RWPE2 (cell line): ENCODE measurements around the gene OXT.
"Not testable (repeated sequence)": the region's sequence is repeated elsewhere in the genome, so short reads cannot be mapped to it uniquely, and the experiment has no call there.

ENCODE experiments used
- ATAC-seq: fragments of 200-7000 bp; cut with Tn5 transposase; 3 replicates; pipeline ENCODE4 v1.9.1; 2021; ENCODE audit warnings: low read depth
- DNase-seq: peaks from one replicate; pipeline ENCODE4 v3.0.0-alpha.2; 2020; ENCODE audit warnings: low spot score
- H3K27ac ChIP-seq: fragments of 450-650 bp; 2 replicates; pipeline ENCODE4 v1.5.1; 2017; ENCODE audit warnings: mild to moderate bottlenecking; ENCODE audit not compliant: poor library complexity, severe bottlenecking
- H3K27me3 ChIP-seq: fragments of 250-450 bp; sonication (Bioruptor Pico); 2 replicates; pipeline ENCODE4 v1.5.1; 2021; ENCODE audit warnings: mild to moderate bottlenecking, moderate library complexity; ENCODE audit not compliant: insufficient read depth, poor library complexity, severe bottlenecking
- H3K36me3 ChIP-seq: fragments of 250-450 bp; sonication (Bioruptor Pico); 2 replicates; pipeline ENCODE4 v1.5.1; 2020; ENCODE audit warnings: low read depth, mild to moderate bottlenecking, moderate library complexity
- H3K4me1 ChIP-seq: fragments of 250-450 bp; sonication (Bioruptor Pico); 2 replicates; pipeline ENCODE4 v1.5.1; 2021; ENCODE audit warnings: mild to moderate bottlenecking, moderate library complexity; ENCODE audit not compliant: insufficient read depth, poor library complexity, severe bottlenecking
- H3K4me3 ChIP-seq: fragments of 250-450 bp; sonication (Bioruptor Pico); 2 replicates; pipeline ENCODE4 v1.5.1; 2021; ENCODE audit warnings: mild to moderate bottlenecking, moderate library complexity; ENCODE audit not compliant: severe bottlenecking
- H3K9me3 ChIP-seq: fragments of 250-450 bp; sonication (Bioruptor Pico); 2 replicates; pipeline ENCODE4 v1.5.1; 2021; ENCODE audit warnings: mild to moderate bottlenecking, moderate library complexity; ENCODE audit not compliant: severe bottlenecking
- TF ChIP-seq, protein P1 (sequence below): fragments of 450-650 bp; IDR thresholded peaks from one replicate; pipeline ENCODE4 v1.5.1; 2017; ENCODE audit warnings: mild to moderate bottlenecking, moderate library complexity; ENCODE audit not compliant: poor library complexity, severe bottlenecking

OXT gene

GRCh38 chr20:3051385-3052019, 19.9 kb upstream of the OXT start:
- ATAC-seq (peak; percentile 36; the same call in 2 of the 3 replicates), DNase-seq (no peak)
- TF ChIP-seq, protein P1, sequence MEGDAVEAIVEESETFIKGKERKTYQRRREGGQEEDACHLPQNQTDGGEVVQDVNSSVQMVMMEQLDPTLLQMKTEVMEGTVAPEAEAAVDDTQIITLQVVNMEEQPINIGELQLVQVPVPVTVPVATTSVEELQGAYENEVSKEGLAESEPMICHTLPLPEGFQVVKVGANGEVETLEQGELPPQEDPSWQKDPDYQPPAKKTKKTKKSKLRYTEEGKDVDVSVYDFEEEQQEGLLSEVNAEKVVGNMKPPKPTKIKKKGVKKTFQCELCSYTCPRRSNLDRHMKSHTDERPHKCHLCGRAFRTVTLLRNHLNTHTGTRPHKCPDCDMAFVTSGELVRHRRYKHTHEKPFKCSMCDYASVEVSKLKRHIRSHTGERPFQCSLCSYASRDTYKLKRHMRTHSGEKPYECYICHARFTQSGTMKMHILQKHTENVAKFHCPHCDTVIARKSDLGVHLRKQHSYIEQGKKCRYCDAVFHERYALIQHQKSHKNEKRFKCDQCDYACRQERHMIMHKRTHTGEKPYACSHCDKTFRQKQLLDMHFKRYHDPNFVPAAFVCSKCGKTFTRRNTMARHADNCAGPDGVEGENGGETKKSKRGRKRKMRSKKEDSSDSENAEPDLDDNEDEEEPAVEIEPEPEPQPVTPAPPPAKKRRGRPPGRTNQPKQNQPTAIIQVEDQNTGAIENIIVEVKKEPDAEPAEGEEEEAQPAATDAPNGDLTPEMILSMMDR, result no peak
- no peaks in the 10 kb centered on the region for H3K9me3 ChIP-seq
- H3K4me3 ChIP-seq, result no peak overlapping the region
- no peaks in the 10 kb centered on the region for H3K4me1 ChIP-seq
- no peaks in the 10 kb centered on the region for H3K27me3 ChIP-seq
- H3K36me3 ChIP-seq, result peaks cover 31% of the 10 kb centered on the region
- H3K27ac ChIP-seq, result no peak overlapping the region

GRCh38 chr20:3059489-3059888, 11.9 kb upstream of the OXT start:
- ATAC-seq (no peak), DNase-seq (no peak)
- H3K36me3 ChIP-seq, result no peaks in the 10 kb centered on the region
- no peaks in the 10 kb centered on the region for H3K9me3 ChIP-seq
- no peaks in the 10 kb centered on the region for H3K4me1 ChIP-seq
- no peak overlapping the region for H3K4me3 ChIP-seq
- no peak overlapping the region for H3K27ac ChIP-seq
- no peaks in the 10 kb centered on the region for H3K27me3 ChIP-seq
- TF ChIP-seq, protein P1, result no peak

DNA sequence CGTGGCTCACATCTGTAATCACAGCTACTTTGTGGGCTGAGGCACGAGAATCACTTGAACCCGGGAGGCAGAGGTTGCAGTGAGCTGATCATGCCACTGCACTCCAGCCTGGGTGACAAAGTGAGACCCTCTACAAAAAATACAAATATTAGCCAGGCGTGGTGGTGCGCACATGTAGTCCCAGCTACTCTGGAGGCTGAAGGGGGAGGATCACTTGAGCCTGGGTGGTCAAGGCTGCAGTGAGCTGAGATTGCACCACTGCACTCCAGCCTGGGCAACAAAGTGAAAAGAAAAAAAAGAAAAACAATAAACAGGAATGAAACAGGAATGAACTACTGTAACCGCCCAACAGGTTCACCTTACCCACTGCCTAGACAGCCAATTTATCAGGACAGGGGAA, 7.3 kb upstream of the OXT start:
- H3K9me3 ChIP-seq, H3K4me1 ChIP-seq, ATAC-seq, H3K27ac ChIP-seq, DNase-seq, H3K36me3 ChIP-seq, H3K4me3 ChIP-seq, H3K27me3 ChIP-seq: not testable (repeated sequence)

DNA sequence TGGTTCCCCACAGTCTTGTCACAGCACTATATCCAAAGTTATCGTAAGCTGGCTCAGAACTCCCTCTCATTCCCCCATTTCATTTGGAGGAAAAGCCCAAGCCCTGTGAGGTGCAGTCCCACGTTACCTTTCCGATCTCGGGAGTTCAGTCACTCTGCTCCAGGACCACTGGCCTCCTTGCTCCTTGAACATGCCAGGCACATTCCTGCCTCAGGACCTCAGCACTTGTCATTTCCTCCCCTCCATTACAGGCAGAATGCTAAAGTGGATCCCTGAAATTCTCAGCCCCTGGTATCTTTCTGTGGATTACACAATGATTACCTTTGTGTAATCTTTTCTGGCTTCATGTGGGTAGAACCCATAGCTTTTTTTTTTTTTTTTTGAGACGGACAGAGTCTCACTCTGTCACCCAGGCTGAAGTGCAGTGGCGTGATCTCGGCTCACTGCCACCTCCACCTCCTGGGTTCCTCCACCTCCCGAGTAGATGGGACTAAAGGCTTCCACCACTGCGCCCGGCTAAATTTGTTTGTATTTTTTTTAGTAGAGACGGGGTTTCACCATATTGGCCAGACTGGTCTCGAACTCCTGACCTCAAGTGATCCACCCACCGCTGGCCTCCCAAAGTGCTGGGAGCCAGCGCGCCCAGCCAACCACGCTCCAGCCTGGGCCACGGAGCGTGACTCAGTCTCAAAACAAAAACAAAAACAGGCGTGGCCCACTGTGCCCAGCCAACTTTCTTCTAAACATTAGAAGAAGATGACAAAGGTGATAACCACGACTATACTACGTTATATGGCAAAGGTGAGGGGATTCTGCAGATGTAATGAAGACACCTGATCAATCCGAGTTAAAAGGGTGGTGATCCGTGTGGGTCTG, 4.0 kb upstream of the OXT start:
- H3K27ac ChIP-seq, result no peak overlapping the region
- ATAC-seq (no peak), DNase-seq (no peak)
- no peaks in the 10 kb centered on the region for H3K4me1 ChIP-seq
- H3K4me3 ChIP-seq, result no peak overlapping the region
- H3K27me3 ChIP-seq, result peaks cover 7% of the 10 kb centered on the region
- H3K9me3 ChIP-seq, result no peaks in the 10 kb centered on the region
- no peaks in the 10 kb centered on the region for H3K36me3 ChIP-seq
- TF ChIP-seq, protein P1, result no peak

DNA sequence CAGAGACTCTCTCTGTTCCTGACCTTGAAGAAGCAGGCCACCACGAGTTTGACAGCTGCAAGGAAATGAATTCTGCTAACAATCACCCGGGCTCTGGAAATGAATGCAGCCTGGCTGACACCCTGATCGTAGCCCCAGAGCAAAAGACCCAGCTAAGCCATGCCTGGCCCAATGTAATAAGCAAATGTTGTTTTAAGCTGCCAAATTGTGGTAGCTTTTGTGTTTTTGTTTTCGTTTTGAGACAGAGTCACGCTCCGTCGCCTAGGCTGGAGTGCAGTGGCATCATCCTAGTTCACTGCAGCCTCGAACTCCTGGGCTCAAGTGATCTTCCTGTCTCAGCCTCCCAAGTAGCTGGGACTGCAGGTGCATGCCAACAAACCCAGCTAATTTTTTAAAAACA, 3.3 kb upstream of the OXT start:
- Histone ChIP-seq H3K4me1 (no peaks in the 10 kb centered on the region), H3K9me3 (no peaks in the 10 kb centered on the region), H3K27me3 (peaks cover 12% of the 10 kb centered on the region), H3K36me3 (no peaks in the 10 kb centered on the region), H3K27ac (no peak overlapping the region), H3K4me3 (no peak overlapping the region)
- no peak for DNase-seq
- no peak for ATAC-seq
- TF ChIP-seq, protein P1, result no peak
